GM13976 (cell line): ENCODE measurements around the gene GJB2.

Source experiments
- DNase-seq: peaks from one replicate; pipeline ENCODE4 v3.0.0; 2012; ENCODE audit warnings: low spot score
- CTCF ChIP-seq: IDR thresholded peaks from 2 replicates; pipeline ENCODE4 v1.5.1; 2012; ENCODE audit warnings: borderline replicate concordance, mild to moderate bottlenecking; ENCODE audit not compliant: insufficient read depth; ENCODE audit errors: extremely low read depth, missing control alignments, control extremely low read depth
- in situ Hi-C: fragments of 300-500 bp; cut with MboI; formaldehyde crosslinking; loops from one replicate; pipeline ENCODE4 v1.12.0; 2022; ENCODE audit warnings: low sequenced_read_pairs, mixed read lengths, inconsistent platforms; ENCODE audit not compliant: unreplicated experiment

Gene GJB2

GRCh38 chr13:20209948-20210347 lies 17.2 kb upstream of the GJB2 start:
- no peak for DNase-seq
- in situ Hi-C loops: loop anchor here (10.0 kb wide), 1 partner anchor 55 kb away; no protein-coding TSS in a partner anchor
- no peak for TF ChIP-seq CTCF

- in situ Hi-C loops: loop anchor here (10.0 kb wide), 1 partner anchor 58 kb away; no protein-coding TSS in a partner anchor
- peak; percentile 17 for DNase-seq
- TF ChIP-seq CTCF: no peak
Observed at GRCh38 chr13:20206698-20207235, 14.0 kb upstream of the GJB2 start.

- DNase-seq: peak; percentile 13
- no peak for TF ChIP-seq CTCF
- in situ Hi-C loops: loop anchor here (10.0 kb wide), 1 partner anchor 59 kb away; no protein-coding TSS in a partner anchor
Observed at GRCh38 chr13:20206065-20206697, 13.4 kb upstream of the GJB2 start.

- TF ChIP-seq CTCF: no peak
- in situ Hi-C loops: loop anchor here (10.0 to 25.0 kb wide), 4 partner anchors 296 to 714 kb away; partner anchors contain the start of genes IL17D and XPO4
- DNase-seq: no peak
Observed at GRCh38 chr13:20198781-20199180, 6.0 kb upstream of the GJB2 start.

GRCh38 chr13:20197361-20197834 lies 4.7 kb upstream of the GJB2 start:
- in situ Hi-C loops: loop anchor here (10.0 to 25.0 kb wide), 4 partner anchors 297 to 715 kb away; partner anchors contain the start of genes IL17D and XPO4
- peak; percentile 63 for TF ChIP-seq CTCF

GRCh38 chr13:20195801-20196200 lies 3.1 kb upstream of the GJB2 start:
- TF ChIP-seq CTCF: no peak
- DNase-seq: no peak
- in situ Hi-C loops: loop anchor here (10.0 to 25.0 kb wide), 4 partner anchors 299 to 716 kb away; partner anchors contain the start of genes IL17D and XPO4

More at GRCh38 chr13:20197361-20197834, 4.7 kb upstream of the GJB2 start:
- peak; percentile 63 for DNase-seq
